Measurements from ENCODE around the gene IFNL2.

GRCh38 chr19:39301562-39301961 is 33.4 kb downstream of the IFNL2 start:
- TF ChIP-seq POLR2A (conservative IDR thresholded peaks at IDR 0.05), result no peak
- no peak for TF ChIP-seq CTCF (IDR thresholded peaks at IDR 0.05 in 2 of 3, conservative IDR thresholded peaks at IDR 0.05 in 1 of 3; ENCODE audit: insufficient read depth in 2 of 3, low read depth in 1 of 3, low read length in 3 of 3)
- TF ChIP-seq GATA2 (CRISPR knock-in tag; IDR thresholded peaks at IDR 0.05), result no peak
- TF ChIP-seq ZNF274 (IDR thresholded peaks at IDR 0.05; ENCODE audit: borderline replicate concordance, low read depth, low read length), result no peak
- TF ChIP-seq TARDBP (IDR thresholded peaks at IDR 0.05), result no peak
- TF ChIP-seq ZC3H8 (IDR thresholded peaks at IDR 0.05), result no peak

All from K562 (cell line).